Gastrocnemius medialis (tissue), 4 donors: Measurements from ENCODE around the gene LEAP2.

ENCODE experiments used
- POLR2A ChIP-seq, 2 donors: fragments of 450-650 bp; IDR thresholded peaks; one replicate each; pipeline ENCODE4 v1.6.1; 2017; ENCODE audit warnings: antibody characterized with exemption in 2 of 2, mild to moderate bottlenecking in 2 of 2, moderate library complexity in 2 of 2
- TF ChIP-seq, protein P1 (sequence below), 5 experiments: fragments of 450-650 bp in 3 of 5; fragments of 200-600 bp in 2 of 5; sonication (generic) in 2 of 5; IDR thresholded peaks in 4 of 5; conservative IDR thresholded peaks in 1 of 5; 1 replicate in 4 of 5; 2 replicates in 1 of 5; pipeline ENCODE4 v1.5.1; 2016 to 2019; ENCODE audit warnings: antibody characterized with exemption in 5 of 5, mild to moderate bottlenecking in 3 of 5, moderate library complexity in 3 of 5

GRCh38 chr5:132859889-132860437 lies 13.5 kb upstream of the LEAP2 start:
- TF ChIP-seq, protein P1, sequence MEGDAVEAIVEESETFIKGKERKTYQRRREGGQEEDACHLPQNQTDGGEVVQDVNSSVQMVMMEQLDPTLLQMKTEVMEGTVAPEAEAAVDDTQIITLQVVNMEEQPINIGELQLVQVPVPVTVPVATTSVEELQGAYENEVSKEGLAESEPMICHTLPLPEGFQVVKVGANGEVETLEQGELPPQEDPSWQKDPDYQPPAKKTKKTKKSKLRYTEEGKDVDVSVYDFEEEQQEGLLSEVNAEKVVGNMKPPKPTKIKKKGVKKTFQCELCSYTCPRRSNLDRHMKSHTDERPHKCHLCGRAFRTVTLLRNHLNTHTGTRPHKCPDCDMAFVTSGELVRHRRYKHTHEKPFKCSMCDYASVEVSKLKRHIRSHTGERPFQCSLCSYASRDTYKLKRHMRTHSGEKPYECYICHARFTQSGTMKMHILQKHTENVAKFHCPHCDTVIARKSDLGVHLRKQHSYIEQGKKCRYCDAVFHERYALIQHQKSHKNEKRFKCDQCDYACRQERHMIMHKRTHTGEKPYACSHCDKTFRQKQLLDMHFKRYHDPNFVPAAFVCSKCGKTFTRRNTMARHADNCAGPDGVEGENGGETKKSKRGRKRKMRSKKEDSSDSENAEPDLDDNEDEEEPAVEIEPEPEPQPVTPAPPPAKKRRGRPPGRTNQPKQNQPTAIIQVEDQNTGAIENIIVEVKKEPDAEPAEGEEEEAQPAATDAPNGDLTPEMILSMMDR (IDR thresholded peaks at IDR 0.05 in 4 of 5, conservative IDR thresholded peaks at IDR 0.05 in 1 of 5), result no peak
- TF ChIP-seq POLR2A (IDR thresholded peaks at IDR 0.05), result no peak
